HepG2 (cell line): ENCODE measurements around the gene C2orf81. TPM values are rescaled to one million over a fixed set of nuclear protein-coding genes. Genes with fewer than 3 reads are reported as not detected.

Experiments used
- ATF7-NPFF ChIP-seq: sonication (generic); formaldehyde crosslinking; IDR thresholded peaks from 2 replicates; pipeline ENCODE4 v1.8.1; 2023; ENCODE audit warnings: mild to moderate bottlenecking, low read depth, missing genetic modification reagents, moderate library complexity
- CBFB ChIP-seq: sonication (generic); formaldehyde crosslinking; IDR thresholded peaks from 2 replicates; pipeline ENCODE4 v1.4.0; 2020; ENCODE audit warnings: missing genetic modification reagents
- CHD2 ChIP-seq: IDR thresholded peaks from 2 replicates; pipeline ENCODE4 v1.6.1; 2011; ENCODE audit warnings: low read depth, low read length, improper control_type of control experiment
- ERF ChIP-seq: IDR thresholded peaks from 2 replicates; pipeline ENCODE4 v1.6.1; 2018; ENCODE audit warnings: missing biosample characterization, missing genetic modification reagents
- GABPB1 ChIP-seq: IDR thresholded peaks from 2 replicates; pipeline ENCODE4 v1.6.1; 2016; ENCODE audit warnings: mild to moderate bottlenecking, missing genetic modification reagents, moderate library complexity, missing compliant biosample characterization
- HMGA1 ChIP-seq: sonication (generic); formaldehyde crosslinking; conservative IDR thresholded peaks from 2 replicates; pipeline ENCODE4 v1.4.0; 2020; ENCODE audit warnings: missing genetic modification reagents
- MAZ ChIP-seq, 2 experiments: sonication (generic) in 1 of 2; formaldehyde crosslinking in 1 of 2; IDR thresholded peaks; 2 replicates each; pipeline versions ENCODE4 v1.5.0 to v1.6.1; 2012 to 2020; ENCODE audit warnings: low read depth in 2 of 2, mild to moderate bottlenecking in 2 of 2, borderline replicate concordance in 1 of 2, improper control_type of control experiment in 1 of 2, low read length in 1 of 2, missing genetic modification reagents in 1 of 2, moderate library complexity in 1 of 2
- RORA ChIP-seq: sonication (generic); formaldehyde crosslinking; IDR thresholded peaks from 2 replicates; pipeline ENCODE4 v1.5.0; 2020; ENCODE audit warnings: mild to moderate bottlenecking, missing genetic modification reagents, moderate library complexity
- RXRB ChIP-seq: IDR thresholded peaks from 2 replicates; pipeline ENCODE4 v1.6.1; 2016; ENCODE audit warnings: borderline replicate concordance, missing genetic modification reagents, missing compliant biosample characterization
- TEAD2 ChIP-seq: sonication (generic); formaldehyde crosslinking; IDR thresholded peaks from 2 replicates; pipeline ENCODE4 v1.9.0; 2021; ENCODE audit warnings: missing genetic modification reagents
- ZNF121 ChIP-seq: sonication (generic); formaldehyde crosslinking; IDR thresholded peaks from 2 replicates; pipeline ENCODE4 v1.5.0; 2020; ENCODE audit warnings: mild to moderate bottlenecking, missing genetic modification reagents
- ZNF775 ChIP-seq: sonication (generic); formaldehyde crosslinking; IDR thresholded peaks from 2 replicates; pipeline ENCODE4 v1.4.0; 2020; ENCODE audit warnings: missing genetic modification reagents, mild to moderate bottlenecking, moderate library complexity, borderline replicate concordance
- polyA plus RNA-seq, 8 experiments: library from polyadenylated mRNA; depleted of rRNA in 3 of 8; stranded (reverse) in 7 of 8; unstranded in 1 of 8; fragments of >200 nt; fragmentation: Illumina TruSeq in 4 of 8; extraction: Trizol in 4 of 8; gene quantifications; 2 replicates each; pipeline versions ENCODE4 v1.2.1 to v1.2.3, GENCODE V29; 2011 to 2016; ENCODE audit warnings: low read depth in 4 of 8, missing spikeins in 1 of 8, mixed read lengths in 1 of 8; ENCODE audit not compliant: insufficient read depth in 1 of 8
- total RNA-seq, 5 experiments: library from RNA; depleted of rRNA; stranded (reverse); fragments of >200 nt; fragmentation: Illumina TruSeq; extraction: Trizol; gene quantifications; 2 replicates each; pipeline ENCODE4 v1.2.3, GENCODE V29; 2016; ENCODE audit warnings: low read depth in 1 of 5
- TF ChIP-seq, protein P1 (sequence below): sonication (generic); formaldehyde crosslinking; IDR thresholded peaks from 2 replicates; pipeline ENCODE4 v1.5.1; 2020; ENCODE audit warnings: mild to moderate bottlenecking, moderate library complexity, missing genetic modification reagents
- TF ChIP-seq, protein P2 (sequence below), 2 experiments: sonication (generic) in 1 of 2; formaldehyde crosslinking in 1 of 2; IDR thresholded peaks; 2 replicates each; pipeline versions ENCODE4 v1.4.0 to v1.6.1; 2018 to 2020; ENCODE audit warnings: missing genetic modification reagents in 2 of 2, borderline replicate concordance in 1 of 2, low read depth in 1 of 2, mild to moderate bottlenecking in 1 of 2, missing biosample characterization in 1 of 2
- TF ChIP-seq, protein P3 (sequence below): sonication (generic); formaldehyde crosslinking; IDR thresholded peaks from 2 replicates; pipeline ENCODE4 v1.8.0; 2022; ENCODE audit warnings: mild to moderate bottlenecking, missing genetic modification reagents, moderate library complexity
- TF ChIP-seq, protein P4 (sequence below): sonication (generic); formaldehyde crosslinking; IDR thresholded peaks from 2 replicates; pipeline ENCODE4; 2020; ENCODE audit warnings: missing genetic modification reagents, mild to moderate bottlenecking, borderline replicate concordance
- TF ChIP-seq, protein P5 (sequence below): sonication (generic); formaldehyde crosslinking; IDR thresholded peaks from 2 replicates; pipeline ENCODE4 v1.5.0; 2020; ENCODE audit warnings: missing genetic modification reagents

Gene C2orf81
- total and polyA plus RNA-seq, 2 of the 13 experiments (the other 11 are each of a cell fraction or from before 2014, with no cell fraction given): 0.15 to 0.17 TPM

DNA sequence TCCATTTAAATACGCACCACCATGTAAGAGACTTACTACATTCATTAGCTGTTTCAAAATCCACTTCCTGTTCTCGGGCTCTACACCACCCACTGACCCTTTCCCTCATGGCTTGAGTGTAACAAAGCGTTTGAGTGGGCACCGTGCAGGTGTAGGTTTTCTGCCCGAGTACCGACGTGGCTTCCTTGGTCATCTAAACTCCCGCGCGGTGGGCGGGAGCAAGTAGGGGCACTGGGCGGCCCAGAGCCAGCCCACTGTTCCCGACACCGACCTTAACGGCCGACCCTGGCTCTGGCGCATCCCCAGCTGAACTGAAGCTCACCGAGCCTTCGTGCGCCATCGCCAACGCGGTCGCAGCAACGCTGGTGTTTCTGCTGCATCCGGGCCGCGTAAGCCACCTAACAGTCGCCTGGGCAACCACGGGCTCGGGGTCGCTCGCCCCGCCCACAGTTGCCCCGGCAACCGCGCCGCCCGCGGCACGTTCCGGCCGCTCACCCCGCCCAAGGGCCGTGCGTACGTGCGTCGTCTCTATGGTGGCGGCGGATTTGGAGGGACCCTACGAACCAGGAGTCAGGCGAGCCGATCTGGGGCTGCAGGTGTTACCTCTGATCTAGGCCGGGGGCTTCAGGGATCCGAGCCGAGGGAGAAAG lies at the start of gene C2orf81, which contains the start of gene WDR54 (continued):
- peak; percentile 28; the same call in 1 of the 2 replicates for TF ChIP-seq RXRB
- peak; percentile 85 for TF ChIP-seq GABPB1 (CRISPR knock-in tag)
- no peak for TF ChIP-seq HMGA1 (CRISPR knock-in tag)
- TF ChIP-seq CHD2: 0 out of 2 replicates have a peak, but pooled peaks have one; percentile 25
- TF ChIP-seq MAZ (IDR thresholded peaks at IDR 0.05; ENCODE audit: borderline replicate concordance, low read depth, low read length): peak; percentile 78; the same call in 1 of the 2 replicates
- TF ChIP-seq MAZ (CRISPR knock-in tag; IDR thresholded peaks at IDR 0.05; ENCODE audit: low read depth): 0 out of 2 replicates have a peak, but pooled peaks have one; percentile 56
- no peak for TF ChIP-seq ZNF121
- TF ChIP-seq, protein P1, sequence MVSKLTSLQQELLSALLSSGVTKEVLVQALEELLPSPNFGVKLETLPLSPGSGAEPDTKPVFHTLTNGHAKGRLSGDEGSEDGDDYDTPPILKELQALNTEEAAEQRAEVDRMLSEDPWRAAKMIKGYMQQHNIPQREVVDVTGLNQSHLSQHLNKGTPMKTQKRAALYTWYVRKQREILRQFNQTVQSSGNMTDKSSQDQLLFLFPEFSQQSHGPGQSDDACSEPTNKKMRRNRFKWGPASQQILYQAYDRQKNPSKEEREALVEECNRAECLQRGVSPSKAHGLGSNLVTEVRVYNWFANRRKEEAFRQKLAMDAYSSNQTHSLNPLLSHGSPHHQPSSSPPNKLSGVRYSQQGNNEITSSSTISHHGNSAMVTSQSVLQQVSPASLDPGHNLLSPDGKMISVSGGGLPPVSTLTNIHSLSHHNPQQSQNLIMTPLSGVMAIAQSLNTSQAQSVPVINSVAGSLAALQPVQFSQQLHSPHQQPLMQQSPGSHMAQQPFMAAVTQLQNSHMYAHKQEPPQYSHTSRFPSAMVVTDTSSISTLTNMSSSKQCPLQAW (CRISPR knock-in tag): peak; percentile 73
- TF ChIP-seq ATF7-NPFF (CRISPR knock-in tag): peak; percentile 89; the same call in 1 of the 2 replicates
- TF ChIP-seq CBFB (CRISPR knock-in tag): peak; percentile 19; the same call in 1 of the 2 replicates
- TF ChIP-seq TEAD2: 0 out of 2 replicates have a peak, but pooled peaks have one; percentile 31
- TF ChIP-seq, protein P2, sequence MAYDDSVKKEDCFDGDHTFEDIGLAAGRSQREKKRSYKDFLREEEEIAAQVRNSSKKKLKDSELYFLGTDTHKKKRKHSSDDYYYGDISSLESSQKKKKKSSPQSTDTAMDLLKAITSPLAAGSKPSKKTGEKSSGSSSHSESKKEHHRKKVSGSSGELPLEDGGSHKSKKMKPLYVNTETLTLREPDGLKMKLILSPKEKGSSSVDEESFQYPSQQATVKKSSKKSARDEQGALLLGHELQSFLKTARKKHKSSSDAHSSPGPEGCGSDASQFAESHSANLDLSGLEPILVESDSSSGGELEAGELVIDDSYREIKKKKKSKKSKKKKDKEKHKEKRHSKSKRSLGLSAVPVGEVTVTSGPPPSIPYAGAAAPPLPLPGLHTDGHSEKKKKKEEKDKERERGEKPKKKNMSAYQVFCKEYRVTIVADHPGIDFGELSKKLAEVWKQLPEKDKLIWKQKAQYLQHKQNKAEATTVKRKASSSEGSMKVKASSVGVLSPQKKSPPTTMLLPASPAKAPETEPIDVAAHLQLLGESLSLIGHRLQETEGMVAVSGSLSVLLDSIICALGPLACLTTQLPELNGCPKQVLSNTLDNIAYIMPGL (CRISPR knock-in tag; IDR thresholded peaks at IDR 0.05; ENCODE audit: borderline replicate concordance in 1 of 2, low read depth in 1 of 2): peak in 1 of 2 experiments; percentile 65; a peak in 2 of 4 replicates
- TF ChIP-seq, protein P3, sequence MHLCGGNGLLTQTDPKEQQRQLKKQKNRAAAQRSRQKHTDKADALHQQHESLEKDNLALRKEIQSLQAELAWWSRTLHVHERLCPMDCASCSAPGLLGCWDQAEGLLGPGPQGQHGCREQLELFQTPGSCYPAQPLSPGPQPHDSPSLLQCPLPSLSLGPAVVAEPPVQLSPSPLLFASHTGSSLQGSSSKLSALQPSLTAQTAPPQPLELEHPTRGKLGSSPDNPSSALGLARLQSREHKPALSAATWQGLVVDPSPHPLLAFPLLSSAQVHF (CRISPR knock-in tag): peak; percentile 49; the same call in 1 of the 2 replicates
- TF ChIP-seq RORA (CRISPR knock-in tag): no peak
- TF ChIP-seq, protein P4, sequence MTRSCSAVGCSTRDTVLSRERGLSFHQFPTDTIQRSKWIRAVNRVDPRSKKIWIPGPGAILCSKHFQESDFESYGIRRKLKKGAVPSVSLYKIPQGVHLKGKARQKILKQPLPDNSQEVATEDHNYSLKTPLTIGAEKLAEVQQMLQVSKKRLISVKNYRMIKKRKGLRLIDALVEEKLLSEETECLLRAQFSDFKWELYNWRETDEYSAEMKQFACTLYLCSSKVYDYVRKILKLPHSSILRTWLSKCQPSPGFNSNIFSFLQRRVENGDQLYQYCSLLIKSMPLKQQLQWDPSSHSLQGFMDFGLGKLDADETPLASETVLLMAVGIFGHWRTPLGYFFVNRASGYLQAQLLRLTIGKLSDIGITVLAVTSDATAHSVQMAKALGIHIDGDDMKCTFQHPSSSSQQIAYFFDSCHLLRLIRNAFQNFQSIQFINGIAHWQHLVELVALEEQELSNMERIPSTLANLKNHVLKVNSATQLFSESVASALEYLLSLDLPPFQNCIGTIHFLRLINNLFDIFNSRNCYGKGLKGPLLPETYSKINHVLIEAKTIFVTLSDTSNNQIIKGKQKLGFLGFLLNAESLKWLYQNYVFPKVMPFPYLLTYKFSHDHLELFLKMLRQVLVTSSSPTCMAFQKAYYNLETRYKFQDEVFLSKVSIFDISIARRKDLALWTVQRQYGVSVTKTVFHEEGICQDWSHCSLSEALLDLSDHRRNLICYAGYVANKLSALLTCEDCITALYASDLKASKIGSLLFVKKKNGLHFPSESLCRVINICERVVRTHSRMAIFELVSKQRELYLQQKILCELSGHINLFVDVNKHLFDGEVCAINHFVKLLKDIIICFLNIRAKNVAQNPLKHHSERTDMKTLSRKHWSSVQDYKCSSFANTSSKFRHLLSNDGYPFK (CRISPR knock-in tag): peak; percentile 17; the same call in 1 of the 2 replicates
- TF ChIP-seq ERF (CRISPR knock-in tag): peak; percentile 22; the same call in 1 of the 2 replicates
- TF ChIP-seq ZNF775 (CRISPR knock-in tag): no peak
- TF ChIP-seq, protein P5, sequence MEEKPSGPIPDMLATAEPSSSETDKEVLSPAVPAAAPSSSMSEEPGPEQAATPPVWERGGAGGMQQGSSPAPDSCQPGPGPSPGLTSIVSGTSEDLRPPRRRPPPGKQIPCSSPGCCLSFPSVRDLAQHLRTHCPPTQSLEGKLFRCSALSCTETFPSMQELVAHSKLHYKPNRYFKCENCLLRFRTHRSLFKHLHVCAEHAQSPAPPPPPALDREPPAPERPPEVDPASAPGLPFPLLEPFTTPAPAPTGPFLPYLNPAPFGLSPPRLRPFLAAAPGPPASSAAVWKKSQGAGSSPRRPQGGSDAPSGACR (CRISPR knock-in tag): no peak
